Tongue (tissue), 2 donors: ENCODE data around the gene PTDSS2. TPM values are rescaled to one million over a fixed set of nuclear protein-coding genes. Genes with fewer than 3 reads are reported as not detected.
"Not testable (repeated sequence)": the region's sequence is repeated elsewhere in the genome, so short reads cannot be mapped to it uniquely, and the experiment has no call there.

ENCODE experiments used
- DNase-seq: peaks from one replicate; pipeline ENCODE4 v3.0.0-alpha.2; 2015
- total RNA-seq: library from RNA; depleted of rRNA; stranded (reverse); fragments of >200 nt; gene quantifications from one replicate; pipeline ENCODE4 v1.2.3, GENCODE V29; 2014

The PTDSS2 gene
- total RNA-seq, 1 donor from 2014 or later = 20.1 TPM

- no peak for DNase-seq
Observed at GRCh38 chr11:414318-414857, 35.7 kb upstream of the PTDSS2 start.

- DNase-seq = no peak
Observed at GRCh38 chr11:415640-416041, 34.4 kb upstream of the PTDSS2 start.

DNA sequence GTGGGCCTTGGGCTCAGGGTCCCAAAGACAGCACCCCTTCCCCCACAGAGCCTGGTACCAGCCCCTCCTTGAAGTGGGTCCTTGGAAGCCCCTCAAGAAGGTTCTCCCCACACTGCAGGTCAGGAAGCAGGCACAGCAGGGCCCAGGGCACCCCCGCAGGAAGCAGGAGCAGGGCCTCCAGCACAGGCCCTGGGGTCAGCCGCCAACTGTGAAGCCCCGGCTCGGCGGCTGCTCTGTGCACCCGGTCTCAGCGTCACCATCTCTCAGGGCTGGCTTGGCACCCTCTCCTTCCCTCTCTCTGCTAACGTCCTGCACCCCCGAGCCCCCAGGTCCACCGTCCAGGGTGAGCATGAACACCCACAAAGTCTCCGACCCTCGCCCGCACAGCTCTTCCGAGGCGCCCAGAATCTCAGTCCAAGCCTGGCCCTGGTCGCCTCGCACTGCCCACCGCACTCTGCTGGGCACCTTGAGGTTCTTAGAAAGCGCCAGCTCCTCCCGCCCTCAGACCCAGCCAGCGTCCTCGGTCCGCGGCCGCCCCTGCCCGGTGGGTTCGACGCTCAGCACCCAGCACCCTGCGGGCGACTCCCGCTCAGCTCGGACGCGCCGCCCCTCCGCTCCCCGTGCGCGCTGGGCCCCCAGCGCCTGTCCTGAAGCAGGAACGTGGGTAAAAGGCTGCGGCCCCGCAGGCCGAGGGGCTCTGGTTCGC lies 33.9 kb upstream of the PTDSS2 start:
- no peak for DNase-seq

GRCh38 chr11:416757-417621 lies 33.1 kb upstream of the PTDSS2 start:
- no peak for DNase-seq

DNA sequence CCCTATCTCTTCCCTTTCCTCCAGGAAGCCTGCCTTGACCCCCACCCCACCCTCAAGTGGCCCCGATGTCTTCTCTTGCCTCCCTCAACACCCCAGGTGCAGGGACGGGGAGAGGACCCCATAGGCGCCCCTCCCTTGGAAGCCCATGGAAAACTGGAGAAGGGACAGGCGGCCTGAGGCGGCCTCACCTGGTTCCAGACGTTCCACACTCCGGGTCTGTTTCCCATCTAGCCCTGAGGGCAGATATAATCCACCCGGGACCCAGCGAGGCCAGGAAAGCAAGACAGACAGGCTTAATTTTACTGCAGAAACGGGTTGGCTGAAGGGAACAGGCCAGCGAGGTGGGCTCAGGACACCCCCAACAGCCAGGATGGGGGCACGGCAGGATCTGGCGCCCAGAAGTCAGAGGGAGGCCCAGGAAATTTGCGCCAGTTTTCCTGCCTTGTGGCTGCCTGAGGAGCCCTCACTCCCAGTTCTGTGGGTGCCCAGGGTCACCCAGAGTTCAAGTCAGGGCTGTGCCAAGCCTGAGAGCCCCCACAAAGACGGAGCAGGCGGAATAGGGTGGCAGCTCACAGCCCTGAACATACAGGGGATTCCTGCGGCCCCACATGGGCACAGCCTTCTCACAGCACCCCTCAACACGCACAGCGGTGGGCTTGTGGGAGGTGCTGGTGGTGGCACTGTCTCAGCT lies 32.3 kb upstream of the PTDSS2 start:
- no peak for DNase-seq

GRCh38 chr11:418343-419247 lies 31.5 kb upstream of the PTDSS2 start:
- DNase-seq = no peak

GRCh38 chr11:419248-420005 lies 30.7 kb upstream of the PTDSS2 start:
- DNase-seq = no peak

DNA sequence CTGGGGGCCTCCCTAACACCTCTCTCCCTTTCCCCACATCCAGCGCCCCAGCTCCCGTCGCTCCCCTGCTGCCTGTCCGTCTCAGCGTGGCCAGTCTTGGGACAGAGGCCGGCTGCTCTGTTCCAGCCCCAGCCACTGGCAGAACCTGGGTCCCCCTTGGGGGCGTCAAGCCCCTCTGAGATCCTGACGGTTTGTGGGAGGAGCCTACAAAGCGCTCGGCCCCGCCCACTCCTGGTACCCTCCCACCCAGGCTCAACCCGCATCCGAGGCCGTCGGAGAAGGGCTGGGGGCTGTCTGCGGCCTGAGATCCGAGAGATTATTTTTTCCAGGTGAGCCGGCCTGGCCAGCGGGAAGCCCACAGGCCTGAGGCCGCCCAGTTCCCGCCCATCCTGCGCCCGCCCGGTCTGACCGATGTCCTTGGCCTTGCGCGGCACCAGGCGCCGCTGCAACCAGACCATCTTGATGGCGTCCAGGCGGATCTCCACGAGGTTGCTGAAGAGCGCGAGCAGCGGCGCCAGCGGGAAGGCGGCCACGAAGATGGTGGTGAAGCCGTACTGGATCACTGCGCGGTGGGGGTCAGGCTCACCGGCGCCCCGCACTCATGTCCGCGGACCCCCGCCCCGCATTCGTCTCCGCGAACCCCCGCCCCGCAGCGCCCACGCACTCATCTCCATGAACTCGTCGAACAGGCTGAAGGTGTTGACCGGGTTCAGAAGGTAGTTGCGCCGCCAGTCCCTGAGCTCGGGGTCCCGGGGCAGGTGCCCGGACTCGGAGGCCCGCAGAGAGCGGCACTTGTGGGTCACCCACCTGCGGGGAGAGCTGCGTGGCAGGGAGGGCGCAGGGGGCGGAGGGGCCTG lies 29.8 kb upstream of the PTDSS2 start:
- no peak for DNase-seq

GRCh38 chr11:420911-421321 lies 29.2 kb upstream of the PTDSS2 start:
- DNase-seq = no peak

DNA sequence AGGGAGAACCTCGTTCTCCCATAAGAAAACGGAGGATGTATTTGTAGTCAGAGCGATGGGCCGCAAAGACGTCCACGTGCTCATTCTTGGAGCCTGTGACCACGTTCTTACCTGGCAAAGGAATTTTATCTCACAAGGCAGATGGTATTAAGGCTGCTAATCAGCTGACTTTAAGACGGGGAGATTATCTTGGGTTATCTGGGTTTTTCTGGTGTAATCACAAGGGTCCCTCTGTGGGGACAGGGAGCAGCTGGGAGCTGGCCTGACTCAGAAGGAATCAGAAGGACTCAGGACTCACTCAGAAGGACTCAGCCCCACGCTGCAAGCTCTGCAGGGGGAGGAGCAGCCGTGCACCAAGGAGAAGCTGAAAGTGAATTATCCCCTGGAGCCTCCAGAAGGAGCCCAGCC lies 27.8 kb upstream of the PTDSS2 start:
- no peak for DNase-seq

- no peak for DNase-seq
Observed at GRCh38 chr11:424232-424631, 25.8 kb upstream of the PTDSS2 start.

DNA sequence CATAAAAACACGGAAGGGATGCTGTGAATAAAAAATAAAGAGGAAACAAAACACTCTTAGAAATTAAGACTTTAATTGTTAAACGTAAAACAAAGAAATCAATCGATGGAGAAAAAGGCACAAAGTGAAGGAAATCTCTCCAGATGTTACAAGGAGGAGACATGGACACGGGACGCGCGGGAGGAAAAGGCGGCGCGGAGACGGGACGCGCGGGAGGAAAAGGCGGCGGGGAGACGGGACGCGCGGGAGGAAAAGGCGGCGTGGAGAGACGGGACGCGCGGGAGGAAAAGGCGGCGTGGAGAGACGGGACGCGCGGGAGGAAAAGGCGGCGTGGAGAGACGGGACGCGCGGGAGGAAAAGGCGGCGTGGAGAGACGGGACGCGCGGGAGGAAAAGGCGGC lies 25.3 kb upstream of the PTDSS2 start:
- DNase-seq = not testable (repeated sequence)

DNA sequence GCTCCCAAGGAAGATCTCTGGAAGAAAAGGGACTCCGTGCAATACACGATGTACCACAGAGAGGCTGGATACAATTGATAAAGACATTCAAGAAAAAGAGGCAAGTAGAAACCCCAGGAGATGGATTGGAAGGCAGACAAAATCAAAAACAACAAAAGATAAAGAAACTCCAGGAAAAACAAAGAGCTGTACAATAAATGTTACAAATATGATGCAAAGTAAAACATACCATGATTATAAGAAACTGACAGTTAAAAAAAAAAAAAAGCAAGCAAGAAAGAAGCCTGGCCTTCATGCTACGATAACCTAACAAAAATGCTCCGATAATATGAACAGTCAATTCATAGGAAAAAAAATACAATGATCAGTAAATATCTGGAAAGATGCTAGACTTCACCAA lies 24.8 kb upstream of the PTDSS2 start:
- no peak for DNase-seq

DNA sequence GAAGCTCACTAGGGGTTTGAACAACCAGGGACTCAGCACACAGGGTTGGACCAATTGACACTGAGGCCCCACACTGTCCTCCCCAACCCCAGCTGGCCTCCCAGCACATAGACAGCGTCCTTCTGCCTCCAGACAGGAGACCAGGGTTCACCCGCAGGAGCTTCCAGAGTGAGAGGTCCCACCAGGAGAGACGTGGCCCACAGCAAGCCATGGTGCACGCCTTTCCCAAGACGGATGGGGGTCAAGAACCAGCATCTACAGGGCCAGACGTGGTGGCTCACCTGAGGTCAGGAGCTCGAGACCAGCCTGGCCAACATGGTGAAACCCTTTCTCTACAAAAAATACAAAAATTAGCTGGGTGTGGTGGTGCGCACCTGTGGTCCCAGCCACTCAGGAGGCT lies 23.2 kb upstream of the PTDSS2 start:
- DNase-seq = no peak

- DNase-seq = no peak
Observed at GRCh38 chr11:428295-428694, 21.8 kb upstream of the PTDSS2 start.

DNA sequence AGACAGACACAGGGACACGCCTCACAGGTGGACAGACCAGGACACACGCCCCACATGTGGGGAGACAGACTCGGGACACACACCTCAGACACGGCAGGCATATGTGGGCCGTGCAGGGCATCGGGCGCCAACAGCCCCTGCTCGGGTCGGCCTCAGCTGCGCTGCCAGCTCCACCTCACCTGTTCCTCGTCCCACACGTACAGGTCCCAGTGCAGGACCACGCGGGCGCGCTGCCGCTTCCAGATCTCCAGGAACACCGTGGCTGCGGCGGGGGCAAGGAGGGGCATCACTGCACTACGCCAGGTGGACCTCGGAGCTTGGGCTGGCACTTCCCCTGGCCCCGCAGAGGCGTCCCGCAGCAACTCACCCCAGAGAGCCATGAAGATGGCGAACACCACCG lies 20.7 kb upstream of the PTDSS2 start:
- DNase-seq = no peak

DNA sequence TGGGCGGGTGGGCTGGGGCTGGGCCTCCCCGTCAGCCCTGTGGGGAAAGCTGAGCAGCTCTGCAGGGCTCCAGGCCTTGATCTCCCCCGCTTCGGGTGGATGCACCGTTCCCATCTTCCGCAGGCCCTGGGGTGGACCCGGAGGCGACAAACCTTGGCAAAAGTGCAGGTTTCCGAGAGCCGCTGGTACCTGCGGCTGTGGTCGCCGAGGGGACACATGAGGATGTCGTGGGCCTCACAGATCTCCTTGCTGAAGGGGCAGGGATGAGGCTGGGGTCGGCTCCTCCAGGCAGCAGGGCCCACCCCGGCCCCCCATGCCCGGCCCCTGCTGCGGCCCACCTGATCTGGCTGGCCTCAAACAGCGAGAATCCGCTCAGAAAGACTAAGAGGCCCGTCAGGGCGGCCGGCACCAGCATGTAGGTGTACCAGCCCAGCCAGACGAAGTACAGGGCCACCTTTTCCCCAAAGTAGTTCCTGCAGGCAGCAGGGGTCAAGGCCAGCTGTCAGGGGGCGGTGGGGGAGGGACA lies 20.1 kb upstream of the PTDSS2 start:
- no peak for DNase-seq

GRCh38 chr11:431921-432320 lies 18.2 kb upstream of the PTDSS2 start:
- DNase-seq = no peak

- DNase-seq = no peak
Observed at GRCh38 chr11:432501-433100, 17.5 kb upstream of the PTDSS2 start.
